Mammary epithelial cell (primary cell): ENCODE results near the gene RBPJL.

ENCODE experiments used
- EZH2 ChIP-seq: IDR thresholded peaks from 2 replicates; pipeline ENCODE4 v1.6.1; 2012; ENCODE audit warnings: low read length, inconsistent platforms, borderline replicate concordance
- TF ChIP-seq, protein P1 (sequence below), 2 donors: IDR thresholded peaks in 1 of 2; conservative IDR thresholded peaks in 1 of 2; 2 replicates each; pipeline ENCODE4 v1.5.1; 2011 to 2012; ENCODE audit warnings: inconsistent platforms in 2 of 2, low read length in 2 of 2, mild to moderate bottlenecking in 2 of 2, control low read depth in 1 of 2, low read depth in 1 of 2; ENCODE audit not compliant: insufficient read depth in 1 of 2; ENCODE audit errors: extremely low read depth in 1 of 2

DNA sequence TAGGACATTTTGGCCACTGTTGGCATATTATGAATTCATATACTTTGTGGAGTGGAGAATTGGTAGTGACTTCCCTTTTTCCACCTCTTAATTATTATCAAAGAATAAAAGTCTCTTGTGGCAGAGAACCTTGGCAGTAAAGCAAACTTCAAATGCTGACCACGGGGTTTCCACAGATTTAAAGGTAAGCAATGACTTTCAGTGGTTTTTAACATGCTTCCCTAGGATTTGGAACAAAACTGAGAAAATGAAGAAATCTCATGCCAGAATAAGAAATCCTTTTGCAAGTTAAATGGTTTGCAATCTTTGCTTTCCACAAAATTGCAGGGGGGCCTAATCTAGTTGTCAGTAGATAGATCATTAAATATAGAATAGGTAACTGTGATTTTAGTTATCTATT, 43.6 kb downstream of the RBPJL start:
- TF ChIP-seq, protein P1, sequence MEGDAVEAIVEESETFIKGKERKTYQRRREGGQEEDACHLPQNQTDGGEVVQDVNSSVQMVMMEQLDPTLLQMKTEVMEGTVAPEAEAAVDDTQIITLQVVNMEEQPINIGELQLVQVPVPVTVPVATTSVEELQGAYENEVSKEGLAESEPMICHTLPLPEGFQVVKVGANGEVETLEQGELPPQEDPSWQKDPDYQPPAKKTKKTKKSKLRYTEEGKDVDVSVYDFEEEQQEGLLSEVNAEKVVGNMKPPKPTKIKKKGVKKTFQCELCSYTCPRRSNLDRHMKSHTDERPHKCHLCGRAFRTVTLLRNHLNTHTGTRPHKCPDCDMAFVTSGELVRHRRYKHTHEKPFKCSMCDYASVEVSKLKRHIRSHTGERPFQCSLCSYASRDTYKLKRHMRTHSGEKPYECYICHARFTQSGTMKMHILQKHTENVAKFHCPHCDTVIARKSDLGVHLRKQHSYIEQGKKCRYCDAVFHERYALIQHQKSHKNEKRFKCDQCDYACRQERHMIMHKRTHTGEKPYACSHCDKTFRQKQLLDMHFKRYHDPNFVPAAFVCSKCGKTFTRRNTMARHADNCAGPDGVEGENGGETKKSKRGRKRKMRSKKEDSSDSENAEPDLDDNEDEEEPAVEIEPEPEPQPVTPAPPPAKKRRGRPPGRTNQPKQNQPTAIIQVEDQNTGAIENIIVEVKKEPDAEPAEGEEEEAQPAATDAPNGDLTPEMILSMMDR (conservative IDR thresholded peaks at IDR 0.05 in 1 of 2, IDR thresholded peaks at IDR 0.05 in 1 of 2; ENCODE audit: extremely low read depth in 1 of 2, insufficient read depth in 1 of 2, low read depth in 1 of 2, low read length in 2 of 2), result no peak
- TF ChIP-seq EZH2, result no peak
